Uterus (tissue), 4 donors: Measurements from ENCODE around the gene CREBL2. TPM values are rescaled to one million over a fixed set of nuclear protein-coding genes. Genes with fewer than 3 reads are reported as not detected.

Experiments used
- DNase-seq, 2 donors: peaks; one replicate each; pipeline ENCODE4 v3.0.0-alpha.2; 2019 to 2020
- H3K27ac ChIP-seq, 2 donors: fragments of 200-600 bp; sonication (generic); 1 replicate in 1 of 2; 2 replicates in 1 of 2; pipeline ENCODE4 v1.5.1; 2016 to 2018
- H3K27me3 ChIP-seq, 2 donors: fragments of 200-600 bp; sonication (generic); one replicate each; pipeline ENCODE4 v1.5.1; 2018 to 2019; ENCODE audit warnings: control low read depth in 1 of 2
- H3K36me3 ChIP-seq, 2 donors: fragments of 200-600 bp; sonication (generic); one replicate each; pipeline ENCODE4 v1.5.1; 2019; ENCODE audit warnings: control low read depth in 1 of 2
- H3K4me1 ChIP-seq, 2 donors: fragments of 200-600 bp; sonication (generic); one replicate each; pipeline ENCODE4 v1.5.1; 2018 to 2019; ENCODE audit warnings: control low read depth in 1 of 2
- H3K4me3 ChIP-seq, 2 donors: fragments of 200-600 bp; sonication (generic); 1 replicate in 1 of 2; 2 replicates in 1 of 2; pipeline ENCODE4 v1.5.1; 2018 to 2019; ENCODE audit warnings: mild to moderate bottlenecking in 1 of 2
- H3K9me3 ChIP-seq, 2 donors: fragments of 200-600 bp; sonication (generic); one replicate each; pipeline ENCODE4 v1.5.1; 2019; ENCODE audit warnings: control low read depth in 1 of 2
- CTCF ChIP-seq, 4 experiments: fragments of 200-600 bp in 2 of 4; fragments of 450-650 bp in 2 of 4; sonication (generic) in 2 of 4; IDR thresholded peaks; one replicate each; pipeline ENCODE4 v1.5.1; 2016 to 2019; ENCODE audit warnings: antibody characterized with exemption in 4 of 4, mild to moderate bottlenecking in 2 of 4, moderate library complexity in 1 of 4
- POLR2A ChIP-seq, 2 donors: fragments of 450-650 bp; IDR thresholded peaks; one replicate each; pipeline ENCODE4 v1.6.1; 2016; ENCODE audit warnings: antibody characterized with exemption in 2 of 2, mild to moderate bottlenecking in 1 of 2, moderate library complexity in 1 of 2
- intact Hi-C: fragments of 100-400 bp; cut with DNase I; formaldehyde crosslinking; loops from one replicate; pipeline ENCODE4 v1.15.1; 2023; ENCODE audit warnings: low total_unique reads
- total RNA-seq, 4 donors: library from RNA; depleted of rRNA in 3 of 4; stranded (reverse); fragments of >200 nt in 3 of 4; gene quantifications; one replicate each; pipeline versions ENCODE4 v1.1.0 to v1.2.4, GENCODE V29; 2014 to 2023
- donor health status: DM: yes; HTN: yes; CAD: no.

The CREBL2 gene
- total RNA-seq, 4 donors from 2014 or later, result 18.7 to 33.4 (median 28.3) TPM

GRCh38 chr12:12671850-12672660, 60.4 kb downstream of the CREBL2 start:
- Histone ChIP-seq H3K36me3 (no peaks in the 10 kb centered on the region), H3K27me3 (no peaks in the 10 kb centered on the region), H3K9me3 (no peaks in the 10 kb centered on the region), H3K4me3 (no peak overlapping the region), H3K27ac (no peak overlapping the region), H3K4me1 (no peaks in the 10 kb centered on the region)
- no peak for DNase-seq
- intact Hi-C loops, result no loop called here
- no peak for TF ChIP-seq CTCF (IDR thresholded peaks at IDR 0.05)
- TF ChIP-seq POLR2A (IDR thresholded peaks at IDR 0.05), result no peak

GRCh38 chr12:12673296-12673695, 61.6 kb downstream of the CREBL2 start:
- Histone ChIP-seq H3K27me3 (no peaks in the 10 kb centered on the region), H3K9me3 (no peaks in the 10 kb centered on the region), H3K36me3 (no peaks in the 10 kb centered on the region), H3K4me3 (no peak overlapping the region), H3K27ac (no peak overlapping the region), H3K4me1 (no peaks in the 10 kb centered on the region)
- DNase-seq, result no peak
- TF ChIP-seq CTCF (IDR thresholded peaks at IDR 0.05), result no peak
- TF ChIP-seq POLR2A (IDR thresholded peaks at IDR 0.05), result no peak
- intact Hi-C loops, result no loop called here

GRCh38 chr12:12676605-12677004, 64.9 kb downstream of the CREBL2 start:
- H3K36me3 ChIP-seq, result no peaks in the 10 kb centered on the region
- H3K27ac ChIP-seq, result no peak overlapping the region
- H3K27me3 ChIP-seq, result no peaks in the 10 kb centered on the region
- no peak overlapping the region for H3K4me3 ChIP-seq
- H3K9me3 ChIP-seq, result no peaks in the 10 kb centered on the region
- DNase-seq, result no peak
- intact Hi-C loops, result no loop called here
- TF ChIP-seq POLR2A (IDR thresholded peaks at IDR 0.05) (no peak), CTCF (IDR thresholded peaks at IDR 0.05) (no peak)
- no peaks in the 10 kb centered on the region for H3K4me1 ChIP-seq

GRCh38 chr12:12681061-12681765, 69.5 kb downstream of the CREBL2 start:
- DNase-seq, result no peak
- H3K27ac ChIP-seq, result no peak overlapping the region
- no peaks in the 10 kb centered on the region for H3K9me3 ChIP-seq
- intact Hi-C loops, result no loop called here
- H3K27me3 ChIP-seq, result no peaks in the 10 kb centered on the region
- no peak overlapping the region for H3K4me3 ChIP-seq
- no peaks in the 10 kb centered on the region for H3K36me3 ChIP-seq
- no peaks in the 10 kb centered on the region for H3K4me1 ChIP-seq
- TF ChIP-seq POLR2A (IDR thresholded peaks at IDR 0.05) (no peak), CTCF (IDR thresholded peaks at IDR 0.05) (no peak)

- no peak for DNase-seq
- Histone ChIP-seq H3K36me3 (no peaks in the 10 kb centered on the region), H3K4me1 (no peaks in the 10 kb centered on the region), H3K9me3 (no peaks in the 10 kb centered on the region), H3K27me3 (no peaks in the 10 kb centered on the region), H3K27ac (no peak overlapping the region), H3K4me3 (no peak overlapping the region)
- TF ChIP-seq CTCF (IDR thresholded peaks at IDR 0.05) (no peak), POLR2A (IDR thresholded peaks at IDR 0.05) (no peak)
- intact Hi-C loops, result no loop called here
These were observed 70.6 kb downstream of the CREBL2 start for GRCh38 chr12:12682284-12682683.
